HG03521 (cell line): ENCODE measurements around the gene KIRREL3.

Source experiments
- ATAC-seq: cut with Tn5 transposase; IDR thresholded peaks from one replicate; pipeline ENCODE4 v1.9.1; 2021; ENCODE audit warnings: mild to moderate bottlenecking, moderate library complexity; ENCODE audit not compliant: unreplicated experiment

Gene KIRREL3

DNA sequence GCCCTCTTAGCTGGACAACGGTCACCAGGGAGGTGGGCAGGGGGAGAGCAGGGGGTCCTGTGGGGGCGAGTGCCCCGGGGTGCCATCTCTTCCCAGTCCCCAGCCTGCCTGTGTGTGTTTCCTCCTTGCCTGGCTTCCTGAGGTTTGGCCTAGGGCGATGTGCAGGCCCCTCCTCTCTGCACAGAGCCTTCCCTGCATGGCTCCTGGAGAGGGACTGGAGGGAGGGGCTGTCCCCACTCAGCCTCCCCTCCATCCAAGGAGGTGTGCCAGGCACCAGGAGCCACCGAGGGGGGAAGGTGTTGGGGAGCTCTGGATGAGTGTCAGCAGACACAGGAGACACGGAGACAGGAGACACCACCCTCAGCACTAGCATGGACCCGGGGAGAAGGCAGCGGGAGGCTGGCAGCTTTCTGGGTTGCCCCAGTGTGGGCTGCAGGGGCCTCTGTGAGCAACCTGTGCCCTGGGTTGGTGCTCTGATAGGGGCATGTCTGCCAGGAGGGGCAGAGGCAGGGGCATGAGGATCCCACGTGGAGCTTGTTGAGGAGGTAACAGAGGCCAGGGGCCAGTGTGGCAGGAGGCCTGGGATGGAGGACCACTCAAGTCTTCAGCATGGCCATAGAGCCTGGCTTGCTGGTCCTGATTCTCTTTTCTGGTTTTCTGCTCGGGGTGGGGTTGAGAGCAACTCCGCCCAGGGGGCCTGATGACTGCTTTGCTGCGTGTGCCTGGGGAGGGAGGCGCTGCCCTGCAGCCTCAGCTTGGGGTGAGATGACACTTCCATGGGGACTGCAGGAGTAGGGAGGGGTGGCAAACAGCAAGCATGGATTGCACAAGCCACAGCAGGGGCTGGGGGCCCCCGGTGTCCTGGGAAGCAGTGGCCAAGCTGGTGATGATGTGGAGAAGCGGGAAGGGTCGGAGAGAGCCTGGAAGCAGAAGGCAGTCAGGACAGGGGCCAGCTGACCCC lies 566.3 kb downstream of the KIRREL3 start:
- no peak for ATAC-seq

- no peak for ATAC-seq
Measured at GRCh38 chr11:126433244-126433846, 567.2 kb downstream of the KIRREL3 start.

GRCh38 chr11:126432525-126432924 lies 568.0 kb downstream of the KIRREL3 start:
- no peak for ATAC-seq

DNA sequence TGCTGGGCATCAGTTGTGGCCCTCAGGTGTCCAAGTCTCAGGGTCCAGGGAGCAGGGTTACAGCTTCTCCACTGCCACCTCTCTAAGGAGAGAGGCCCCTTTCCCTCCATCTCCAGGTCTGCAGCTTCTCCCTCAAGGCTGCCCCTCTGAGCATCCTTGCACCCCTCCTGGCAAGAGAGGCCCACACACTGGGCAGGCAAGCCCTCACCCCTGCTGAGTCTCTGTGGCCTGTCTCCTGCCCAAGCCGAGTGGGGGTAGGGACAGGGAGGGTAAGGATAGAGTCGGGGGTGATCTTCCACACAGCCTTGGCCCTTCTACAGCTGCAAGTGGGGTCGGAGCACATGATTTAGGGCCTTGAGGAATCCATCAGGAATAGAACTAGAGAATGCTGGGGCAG lies 568.5 kb downstream of the KIRREL3 start:
- ATAC-seq: no peak

DNA sequence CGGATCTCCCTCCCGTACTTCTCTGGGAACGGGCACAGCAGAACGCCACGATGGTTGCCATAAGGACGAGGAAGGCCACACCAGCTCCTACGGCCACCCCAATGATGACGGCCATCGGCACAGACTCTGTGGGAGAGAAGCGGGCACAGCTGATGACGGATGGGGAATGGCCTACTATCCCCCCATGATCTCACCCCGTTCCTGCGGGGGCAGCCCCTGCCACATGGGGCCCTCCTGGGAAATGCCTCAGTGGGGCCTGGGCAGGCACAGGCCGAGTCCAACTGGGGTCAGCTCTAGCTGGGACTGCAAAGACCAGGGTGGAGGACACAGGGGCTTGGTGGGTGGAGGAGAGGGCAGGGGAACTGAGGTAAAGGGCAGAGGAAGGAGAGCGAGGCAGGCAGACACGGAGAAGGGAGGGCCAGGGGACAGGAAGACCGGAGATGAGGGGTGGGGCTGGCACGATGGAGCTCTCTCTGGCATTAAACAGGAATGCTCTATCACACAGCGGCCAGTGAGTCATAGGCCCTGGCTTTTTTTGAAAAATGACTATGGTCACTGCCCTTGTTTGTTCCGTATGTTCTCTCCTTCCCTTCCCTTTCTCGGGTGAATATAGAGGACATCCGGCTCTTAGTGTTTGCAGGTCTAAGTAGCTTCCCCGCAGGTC lies 569.0 kb downstream of the KIRREL3 start:
- ATAC-seq: no peak

DNA sequence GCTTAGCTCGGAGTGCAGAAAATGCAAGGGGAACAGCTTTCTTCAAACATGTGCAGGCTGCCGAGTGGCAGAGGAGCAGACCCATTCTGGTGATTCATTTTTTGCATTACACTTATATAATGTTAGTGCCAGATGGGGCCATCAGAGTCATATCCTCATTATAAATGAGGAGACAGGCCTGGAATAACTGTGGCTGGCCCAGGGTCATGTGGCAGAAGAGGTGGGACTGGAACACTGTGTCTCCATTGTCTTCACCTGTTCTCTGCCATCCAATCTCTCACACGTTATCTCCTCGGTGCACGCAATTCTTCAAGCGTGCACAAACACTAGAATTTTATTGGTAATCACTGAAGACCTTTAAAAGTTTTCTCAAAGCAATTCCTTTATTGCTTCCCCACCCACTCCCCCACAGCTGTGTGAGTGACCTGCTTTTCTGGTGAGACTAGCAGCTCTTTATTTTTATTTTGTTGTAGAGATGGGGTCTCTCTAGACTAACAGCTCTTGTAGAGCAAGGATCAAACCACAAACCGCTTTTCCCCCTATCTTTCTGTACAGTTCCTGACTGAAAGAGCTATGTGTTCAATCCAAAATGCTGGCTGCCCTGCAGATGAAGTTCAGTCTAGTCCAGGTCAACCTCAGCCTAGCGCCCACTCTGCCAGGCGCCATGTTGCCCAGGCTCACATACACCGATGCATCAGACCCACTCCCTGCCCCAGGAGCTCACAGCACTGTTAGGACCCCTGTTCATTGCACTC lies 569.8 kb downstream of the KIRREL3 start:
- no peak for ATAC-seq

GRCh38 chr11:126426820-126427749 lies 573.5 kb downstream of the KIRREL3 start:
- ATAC-seq: no peak

- ATAC-seq: no peak
Measured at GRCh38 chr11:126426106-126426505, 574.5 kb downstream of the KIRREL3 start.

DNA sequence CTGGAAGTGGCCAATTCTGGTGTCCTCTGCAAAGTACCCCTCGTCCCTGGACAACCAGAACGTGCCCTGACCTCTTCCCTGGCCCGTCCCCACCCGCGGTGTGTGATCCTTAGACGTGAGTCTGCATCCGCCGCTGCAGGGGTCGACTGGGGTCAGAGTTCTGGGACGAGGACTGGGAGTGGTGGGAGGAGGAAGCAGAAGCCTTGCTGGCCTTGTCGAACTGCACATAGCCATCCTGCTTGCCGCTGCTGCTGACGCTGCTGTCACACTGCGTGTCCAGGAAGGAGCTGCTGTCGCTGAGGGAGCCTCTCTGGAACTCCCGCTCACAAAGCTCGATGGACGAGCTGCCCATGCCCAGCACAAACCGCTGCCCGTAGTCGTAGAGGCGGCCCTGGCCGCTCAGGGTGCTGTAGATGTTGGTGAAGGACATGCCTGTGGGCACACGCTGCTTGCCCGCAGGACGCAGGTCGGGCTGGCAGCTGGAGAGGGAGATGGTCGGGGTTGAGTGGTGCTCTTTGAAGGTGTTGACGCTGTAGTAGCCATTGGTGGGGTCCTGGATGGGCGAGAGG lies 576.0 kb downstream of the KIRREL3 start:
- no peak for ATAC-seq

GRCh38 chr11:126423743-126424142 lies 576.8 kb downstream of the KIRREL3 start:
- ATAC-seq: no peak

GRCh38 chr11:126423154-126423553 lies 577.4 kb downstream of the KIRREL3 start:
- no peak for ATAC-seq

DNA sequence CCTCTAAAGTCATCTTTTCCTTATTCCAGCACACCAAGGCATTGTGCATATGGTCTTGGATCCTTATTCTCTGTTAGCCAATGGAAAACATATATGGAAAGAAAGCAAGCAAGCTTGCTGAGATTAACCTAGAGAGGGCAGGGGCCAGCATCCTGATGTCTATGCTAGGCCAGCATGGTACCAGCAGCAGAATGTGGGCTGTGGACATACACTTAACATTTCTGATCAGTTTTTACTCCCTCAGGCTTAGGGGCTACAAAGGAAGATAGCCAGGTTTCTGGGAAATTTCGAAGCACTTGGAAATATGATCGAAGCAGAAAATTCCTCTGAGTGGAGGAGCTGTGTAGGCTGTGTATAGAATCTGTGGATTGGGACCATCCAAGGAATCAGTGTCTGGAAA lies 578.1 kb downstream of the KIRREL3 start:
- no peak for ATAC-seq

- no peak for ATAC-seq
Measured at GRCh38 chr11:126421271-126421671, 579.3 kb downstream of the KIRREL3 start.

GRCh38 chr11:126420698-126421256 lies 579.8 kb downstream of the KIRREL3 start:
- ATAC-seq: no peak

DNA sequence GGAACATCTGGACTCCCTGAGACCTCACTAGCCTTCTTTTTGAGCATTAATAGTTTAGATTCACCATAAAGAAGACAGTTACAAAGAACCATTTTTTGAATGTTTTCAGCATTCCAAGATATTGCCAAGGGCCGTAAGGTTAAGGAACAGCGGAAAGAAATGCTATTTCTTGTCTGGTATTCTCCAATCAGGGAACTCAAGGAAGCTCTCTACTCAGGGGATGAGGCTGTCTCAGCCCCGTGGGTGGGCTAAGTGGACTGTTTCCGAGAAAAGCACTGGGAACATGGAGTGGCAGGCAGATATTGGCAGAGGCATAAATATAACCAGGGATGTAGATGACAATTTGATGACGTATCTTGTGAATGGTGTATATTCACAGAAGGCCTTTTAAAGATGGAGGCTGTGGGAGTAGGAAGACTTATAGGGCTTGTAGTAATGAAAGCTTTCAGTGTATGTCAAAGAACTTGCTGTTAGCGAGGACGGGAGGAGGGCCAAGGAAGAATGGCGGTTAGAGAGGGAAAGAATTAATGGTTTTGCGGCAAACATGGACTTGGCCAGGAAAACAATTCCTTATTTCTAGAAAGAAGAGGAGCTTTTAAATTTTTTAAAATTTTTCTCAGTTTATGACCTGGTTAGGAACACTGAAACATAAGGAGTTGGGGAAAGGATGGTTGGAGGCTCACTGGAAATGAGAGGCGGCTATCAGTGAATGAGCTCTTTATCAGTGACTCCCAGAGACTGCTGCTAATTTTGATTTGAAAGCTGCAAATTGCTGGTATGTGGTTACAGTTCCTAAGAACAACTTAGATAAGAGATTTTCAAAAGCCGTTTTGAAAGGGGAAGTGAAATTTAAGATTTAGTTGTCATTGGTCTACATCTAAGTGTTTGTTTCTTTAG lies 580.5 kb downstream of the KIRREL3 start:
- ATAC-seq: peak; percentile 46

DNA sequence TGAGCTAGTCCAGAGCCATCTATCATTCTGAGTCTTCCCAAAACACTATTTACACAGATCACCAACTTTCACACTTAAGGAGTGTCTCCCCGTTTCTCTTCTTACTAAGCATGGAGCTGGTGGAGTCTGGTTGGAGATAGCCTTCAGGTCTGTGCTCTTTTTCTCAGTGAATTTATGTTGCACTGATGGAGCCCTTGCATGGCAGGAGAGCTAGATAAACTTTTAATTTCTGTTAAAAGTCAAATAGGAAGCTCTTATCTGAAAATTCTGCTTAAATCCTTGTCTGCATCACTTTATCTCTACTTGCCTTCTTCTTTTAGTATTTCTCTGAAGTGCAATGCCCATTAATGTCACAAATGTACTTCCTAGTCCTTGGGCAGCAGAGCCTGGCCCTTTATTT lies 581.7 kb downstream of the KIRREL3 start:
- no peak for ATAC-seq

DNA sequence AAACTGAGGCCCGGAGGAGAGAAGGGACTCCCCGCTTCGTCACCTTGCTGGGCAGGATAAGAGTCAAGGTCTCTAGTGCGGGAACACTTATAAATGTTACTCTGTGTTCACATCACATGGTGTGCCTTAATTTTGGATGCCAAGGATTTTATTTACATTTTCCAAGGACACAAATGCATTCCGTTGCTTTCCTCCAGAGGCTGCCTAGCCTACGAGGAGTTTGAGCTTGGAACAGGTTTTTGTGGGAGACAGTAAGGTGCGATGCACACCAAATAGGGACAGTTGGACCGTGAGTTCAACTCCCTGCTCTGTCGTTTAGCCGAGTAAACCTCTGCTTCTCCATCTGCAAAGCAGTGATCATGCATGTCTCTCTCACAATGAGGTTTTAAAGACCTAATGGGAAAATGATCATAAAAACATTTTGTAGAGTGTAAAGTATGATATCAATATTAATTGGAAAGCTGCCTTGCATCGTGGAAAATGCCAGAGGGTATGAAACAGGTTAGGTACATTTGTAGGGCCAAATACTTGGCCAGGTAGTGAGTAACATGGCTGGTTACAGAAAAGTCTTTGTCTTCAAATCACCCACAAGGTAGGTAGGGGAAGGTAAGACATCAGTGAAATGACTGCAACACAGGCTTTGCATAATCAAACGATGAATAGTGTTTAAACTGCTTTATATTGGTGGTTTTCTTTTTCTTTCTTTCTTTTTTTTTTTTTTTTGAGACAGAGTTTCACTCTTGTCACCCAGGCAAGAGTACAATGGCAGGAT lies 583.3 kb downstream of the KIRREL3 start:
- no peak for ATAC-seq
